HT-29 (cell line): ENCODE data around the gene GJA3. TPM values are rescaled to one million over a fixed set of nuclear protein-coding genes. Genes with fewer than 3 reads are reported as not detected.

Experiments used
- DNase-seq: peaks from one replicate; pipeline ENCODE4 v3.0.0-alpha.2; 2015; ENCODE audit warnings: low spot score
- total RNA-seq: library from RNA; depleted of rRNA; stranded (reverse); fragments of >200 nt; shearing (Covaris generic); gene quantifications from 2 replicates; pipeline ENCODE4 v1.2.3, GENCODE V29; 2014; rRNA removed

GJA3 gene
- total RNA-seq, result 0.29 and 0.43 TPM in 2 replicates

GRCh38 chr13:20160306-20161274 lies at the start of gene GJA3:
Gene GJA3 (minus strand): TSS chr13:20161052. CDS start chr13:20143288, 17,764 bp downstream.
- peak; percentile 38 for DNase-seq

- DNase-seq, result no peak
Observed at GRCh38 chr13:20209948-20210347, 49.1 kb upstream of the GJA3 start.

- DNase-seq, result no peak
Observed at GRCh38 chr13:20206698-20207235, 45.9 kb upstream of the GJA3 start.

GRCh38 chr13:20206065-20206697 lies 45.3 kb upstream of the GJA3 start:
- DNase-seq, result no peak

GRCh38 chr13:20198781-20199180 lies 37.9 kb upstream of the GJA3 start:
- DNase-seq, result peak; percentile 66

GRCh38 chr13:20197361-20197834 lies 36.5 kb upstream of the GJA3 start:
- peak; percentile 92 for DNase-seq

- no peak for DNase-seq
Observed at GRCh38 chr13:20195801-20196200, 34.9 kb upstream of the GJA3 start.

GRCh38 chr13:20193907-20194631 lies 33.2 kb upstream of the GJA3 start:
- no peak for DNase-seq

- DNase-seq, result peak; percentile 31
Observed at GRCh38 chr13:20193162-20193906, 32.5 kb upstream of the GJA3 start.

GRCh38 chr13:20192836-20193161 lies 31.9 kb upstream of the GJA3 start, which contains the start of gene GJB2:
Gene GJB2 (minus strand): TSS chr13:20192938. CDS start chr13:20189581, 3,357 bp downstream.
- peak; percentile 59 for DNase-seq

GRCh38 chr13:20192158-20192835 lies 31.4 kb upstream of the GJA3 start:
- DNase-seq, result peak; percentile 85

GRCh38 chr13:20191311-20192157 lies 30.7 kb upstream of the GJA3 start:
- DNase-seq, result peak; percentile 92

- DNase-seq, result peak; percentile 28
Observed at GRCh38 chr13:20190481-20191310, 29.8 kb upstream of the GJA3 start.

GRCh38 chr13:20190076-20190475 lies 29.2 kb upstream of the GJA3 start:
- DNase-seq, result no peak

GRCh38 chr13:20188667-20189553 lies 28.1 kb upstream of the GJA3 start:
- no peak for DNase-seq

- no peak for DNase-seq
Observed at GRCh38 chr13:20186771-20187170, 25.9 kb upstream of the GJA3 start.

GRCh38 chr13:20185366-20186056 lies 24.7 kb upstream of the GJA3 start:
- DNase-seq, result no peak
